Measurements from ENCODE around the gene HBZ. TPM values are rescaled to one million over a fixed set of nuclear protein-coding genes. Genes with fewer than 3 reads are reported as not detected.
A peak's percentile ranks its signal among the peaks of the same experiment; 100 is the strongest.

Gene HBZ
- total and polyA plus RNA-seq, 9 of the 15 experiments (the other 6 are each of a cell fraction or from before 2014, with no cell fraction given): 58.0 to 610 (median 113) TPM

GRCh38 chr16:132120-132519, 20.3 kb upstream of the HBZ start:
- Histone ChIP-seq H2AFZ (ENCODE audit: low read depth, low read length) (no peak overlapping the region), H3K4me3 (no peak overlapping the region), H4K20me1 (replicated peaks; ENCODE audit: control insufficient read depth, insufficient read depth, low read length) (no peaks in the 10 kb centered on the region), H3K79me2 (ENCODE audit: control insufficient read depth, insufficient read depth, low read length) (peaks cover 82% of the 10 kb centered on the region), H3K36me3 (ENCODE audit: control insufficient read depth, insufficient read depth, low read length) (peaks cover 38% of the 10 kb centered on the region), H3K9me3 (replicated peaks; ENCODE audit: control insufficient read depth, insufficient read depth, low read depth, low read length) (no peaks in the 10 kb centered on the region), H3K9me1 (ENCODE audit: control insufficient read depth, insufficient read depth, low read length) (no peaks in the 10 kb centered on the region), H3K27me3 (ENCODE audit: control insufficient read depth in 2 of 2, insufficient read depth in 2 of 2, low read length in 2 of 2) (no peaks in the 10 kb centered on the region), H3K4me1 (replicated peaks in 1 of 2; ENCODE audit: control insufficient read depth in 2 of 2, insufficient read depth in 2 of 2, low read length in 2 of 2) (peaks cover 37 to 38% of the 10 kb centered on the region in 2 experiments; a peak in 4 of 5 replicates), H3K4me2 (ENCODE audit: insufficient read depth, low read length) (peak overlapping the region; percentile 24; the same call in 1 of the 2 replicates), H3K9ac (ENCODE audit: insufficient read depth in 1 of 2, low read depth in 2 of 2, low read length in 2 of 2) (peak overlapping the region in 1 of 2 experiments; percentile 54; a peak in 1 of 4 replicates), H3K27ac (ENCODE audit: extremely low read depth, low read depth, low read length) (peak overlapping the region; percentile 36; the same call in 1 of the 3 replicates)
- ChIA-PET CTCF (ENCODE audit: low intra/inter-chr PET ratio) (interaction anchor here (0.7 kb wide), 1 partner anchor 35 kb away, joined by 3 read pairs; no protein-coding TSS in a partner anchor), POLR2A (interaction anchor here (0.6 kb wide), 1 partner anchor 40 kb away, joined by 3 read pairs; no protein-coding TSS in a partner anchor)
- intact Hi-C loops (cut with micrococcal nuclease) (no loop called here), in situ Hi-C loops (cut with MboI) (no loop called here)
- 36% methylated on average over 7 of the region's 7 CpGs for WGBS (ENCODE audit: insufficient coverage, low coverage, missing lambda C conversion rate)
- BruUV-seq (replicated peaks): no TSS peak
- DNase-seq (ENCODE audit: extremely low read depth in 1 of 4, low spot score in 3 of 4): peak in 1 of 4 experiments; percentile 48
- TF ChIP-seq DPF2 (IDR thresholded peaks at IDR 0.05) (peak; percentile 42), EWSR1 (IDR thresholded peaks at IDR 0.05; ENCODE audit: borderline replicate concordance, low read depth, partially characterized antibody) (no peak), ZFX (CRISPR knock-in tag; IDR thresholded peaks at IDR 0.05) (0 out of 2 replicates have a peak, but pooled peaks have one; percentile 23), JUND (IDR thresholded peaks at IDR 0.05; ENCODE audit: borderline replicate concordance, low read depth, low read length) (peak; percentile 40; the same call in 1 of the 2 replicates), JUND (tag; IDR thresholded peaks at IDR 0.05; ENCODE audit: borderline replicate concordance, low read depth, low read length) (no peak), TFAP4 (CRISPR knock-in tag; IDR thresholded peaks at IDR 0.05; ENCODE audit: borderline replicate concordance) (no peak), TCF7L2 (IDR thresholded peaks at IDR 0.05; ENCODE audit: low read depth, low read length) (no peak), ARID1B (IDR thresholded peaks at IDR 0.05) (peak; percentile 44; the same call in 1 of the 2 replicates), KDM1A (IDR thresholded peaks at IDR 0.05) (peak; percentile 33 to 55; a peak in 2 of 4 replicates), FOSL1 (tag; conservative IDR thresholded peaks at IDR 0.05) (0 out of 2 replicates have a peak, but pooled peaks have one; percentile 33), CBFA2T3 (IDR thresholded peaks at IDR 0.05) (peak; percentile 43; the same call in 1 of the 2 replicates), ADNP (tag; IDR thresholded peaks at IDR 0.05) (0 out of 2 replicates have a peak, but pooled peaks have one; percentile 31), TCF3 (CRISPR knock-in tag; IDR thresholded peaks at IDR 0.05) (peak; percentile 55)
- peak; percentile 17 for ATAC-seq
- FAIRE-seq: peak; percentile 6
